HT1080 (cell line): ENCODE results near the gene MAP2. TPM values are rescaled to one million over a fixed set of nuclear protein-coding genes. Genes with fewer than 3 reads are reported as not detected.

Experiments
- DNase-seq: peaks from one replicate; pipeline ENCODE4 v3.0.0-alpha.2; 2015; ENCODE audit warnings: low read depth
- total RNA-seq: library from RNA; depleted of rRNA; stranded (reverse); fragments of >200 nt; shearing (Covaris generic); gene quantifications from 2 replicates; pipeline ENCODE4 v1.2.3, GENCODE V29; 2014

The MAP2 gene
- total RNA-seq, 1 experiment from 2014 or later: 0.77 TPM

- no peak for DNase-seq
Observed at GRCh38 chr2:209424781-209425470, 1.1 kb downstream of the MAP2 start.

- DNase-seq: peak; percentile 20
Observed at GRCh38 chr2:209425471-209426071, 1.7 kb downstream of the MAP2 start.

- no peak for DNase-seq
Observed at GRCh38 chr2:209426432-209426831, 2.6 kb downstream of the MAP2 start.

- DNase-seq: peak; percentile 69
Observed at GRCh38 chr2:209431701-209432100, 7.9 kb downstream of the MAP2 start.

- DNase-seq: no peak
Observed at GRCh38 chr2:209441541-209441940, 17.7 kb downstream of the MAP2 start.

GRCh38 chr2:209442939-209443338, 19.1 kb downstream of the MAP2 start:
- DNase-seq: no peak

GRCh38 chr2:209445485-209445884, 21.6 kb downstream of the MAP2 start:
- no peak for DNase-seq

GRCh38 chr2:209451209-209451834, 27.5 kb downstream of the MAP2 start:
- DNase-seq: no peak

GRCh38 chr2:209456489-209456888, 32.6 kb downstream of the MAP2 start:
- DNase-seq: no peak

- DNase-seq: no peak
Observed at GRCh38 chr2:209458008-209458979, 34.4 kb downstream of the MAP2 start.

GRCh38 chr2:209459359-209459758, 35.5 kb downstream of the MAP2 start:
- no peak for DNase-seq

- DNase-seq: no peak
Observed at GRCh38 chr2:209460151-209460761, 36.4 kb downstream of the MAP2 start.

GRCh38 chr2:209463226-209463625, 39.4 kb downstream of the MAP2 start:
- DNase-seq: no peak

- DNase-seq: no peak
Observed at GRCh38 chr2:209463835-209464234, 40.0 kb downstream of the MAP2 start.

- no peak for DNase-seq
Observed at GRCh38 chr2:209468846-209469245, 45.0 kb downstream of the MAP2 start.

- no peak for DNase-seq
Observed at GRCh38 chr2:209469481-209469880, 45.6 kb downstream of the MAP2 start.

- no peak for DNase-seq
Observed at GRCh38 chr2:209470466-209470865, 46.6 kb downstream of the MAP2 start.

- DNase-seq: peak; percentile 56
Observed at GRCh38 chr2:209471037-209471436, 47.2 kb downstream of the MAP2 start.

GRCh38 chr2:209472112-209472832, 48.4 kb downstream of the MAP2 start:
- DNase-seq: peak; percentile 50

GRCh38 chr2:209472871-209473270, 49.0 kb downstream of the MAP2 start:
- peak; percentile 18 for DNase-seq
